ENCODE data around the gene PPP3R1.

DNA sequence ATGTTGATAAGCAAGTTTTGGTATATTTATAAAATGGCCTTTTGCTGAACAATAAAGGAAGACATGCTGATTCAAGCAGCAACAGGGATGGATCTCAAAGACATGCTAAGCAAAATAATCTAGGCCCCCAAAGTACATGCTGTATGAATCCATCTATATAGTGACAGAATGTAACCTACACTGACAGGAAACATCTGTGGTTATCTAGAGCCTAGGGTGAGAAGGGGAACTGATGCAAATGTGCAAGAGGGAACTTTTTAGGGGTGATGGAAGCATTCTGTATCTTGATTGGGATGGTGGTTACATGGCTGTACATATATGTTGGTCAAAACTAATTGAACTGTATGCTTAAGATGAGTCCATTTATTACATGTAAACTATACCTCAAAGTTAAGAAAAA is 43.2 kb upstream of the PPP3R1 start:
- TF ChIP-seq, protein P1, sequence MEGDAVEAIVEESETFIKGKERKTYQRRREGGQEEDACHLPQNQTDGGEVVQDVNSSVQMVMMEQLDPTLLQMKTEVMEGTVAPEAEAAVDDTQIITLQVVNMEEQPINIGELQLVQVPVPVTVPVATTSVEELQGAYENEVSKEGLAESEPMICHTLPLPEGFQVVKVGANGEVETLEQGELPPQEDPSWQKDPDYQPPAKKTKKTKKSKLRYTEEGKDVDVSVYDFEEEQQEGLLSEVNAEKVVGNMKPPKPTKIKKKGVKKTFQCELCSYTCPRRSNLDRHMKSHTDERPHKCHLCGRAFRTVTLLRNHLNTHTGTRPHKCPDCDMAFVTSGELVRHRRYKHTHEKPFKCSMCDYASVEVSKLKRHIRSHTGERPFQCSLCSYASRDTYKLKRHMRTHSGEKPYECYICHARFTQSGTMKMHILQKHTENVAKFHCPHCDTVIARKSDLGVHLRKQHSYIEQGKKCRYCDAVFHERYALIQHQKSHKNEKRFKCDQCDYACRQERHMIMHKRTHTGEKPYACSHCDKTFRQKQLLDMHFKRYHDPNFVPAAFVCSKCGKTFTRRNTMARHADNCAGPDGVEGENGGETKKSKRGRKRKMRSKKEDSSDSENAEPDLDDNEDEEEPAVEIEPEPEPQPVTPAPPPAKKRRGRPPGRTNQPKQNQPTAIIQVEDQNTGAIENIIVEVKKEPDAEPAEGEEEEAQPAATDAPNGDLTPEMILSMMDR (optimal IDR thresholded peaks at IDR 0.05 in 1 of 3, IDR thresholded peaks at IDR 0.05 in 1 of 3, conservative IDR thresholded peaks at IDR 0.05 in 1 of 3; ENCODE audit: extremely low read depth in 1 of 3, insufficient read depth in 2 of 3, low read length in 3 of 3) = no peak
- TF ChIP-seq EZH2 (IDR thresholded peaks at IDR 0.05; ENCODE audit: low read length) = no peak

All from keratinocyte (primary cell).